Globus pallidus (tissue), 1 donor: Measurements from ENCODE around the gene KLHL21.
"Not testable (repeated sequence)": the region's sequence is repeated elsewhere in the genome, so short reads cannot be mapped to it uniquely, and the experiment has no call there.

ENCODE experiments used
- DNase-seq: peaks from one replicate; pipeline ENCODE4 v3.0.0-alpha.2; 2015; ENCODE audit warnings: low spot score

Gene KLHL21

GRCh38 chr1:6602669-6603237 is at the start of gene KLHL21:
KLHL21 (minus strand) TSS chr1:6602869; CDS start chr1:6602817, 52 bp downstream.
- DNase-seq, result peak; percentile 92

GRCh38 chr1:6651909-6652308 is 49.2 kb upstream of the KLHL21 start:
- no peak for DNase-seq

GRCh38 chr1:6648556-6648955 is 45.9 kb upstream of the KLHL21 start:
- DNase-seq, result no peak

GRCh38 chr1:6646499-6647148 is 44.0 kb upstream of the KLHL21 start:
- peak; percentile 45 for DNase-seq

- DNase-seq, result no peak
Observed at GRCh38 chr1:6645018-6645417, 42.3 kb upstream of the KLHL21 start.

GRCh38 chr1:6640867-6641266 is 38.2 kb upstream of the KLHL21 start:
- DNase-seq, result not testable (repeated sequence)

- DNase-seq, result peak; percentile 40
Observed at GRCh38 chr1:6638226-6638625, 35.6 kb upstream of the KLHL21 start.

- no peak for DNase-seq
Observed at GRCh38 chr1:6637770-6638169, 35.1 kb upstream of the KLHL21 start.

- not testable (repeated sequence) for DNase-seq
Observed at GRCh38 chr1:6636778-6637177, 34.1 kb upstream of the KLHL21 start.

- DNase-seq, result no peak
Observed at GRCh38 chr1:6635910-6636760, 33.5 kb upstream of the KLHL21 start.

GRCh38 chr1:6635161-6635909 is 32.7 kb upstream of the KLHL21 start:
- DNase-seq, result no peak

- no peak for DNase-seq
Observed at GRCh38 chr1:6634371-6635052, 31.8 kb upstream of the KLHL21 start.

- no peak for DNase-seq
Observed at GRCh38 chr1:6632588-6633514, 30.2 kb upstream of the KLHL21 start.

GRCh38 chr1:6631058-6631457 is 28.4 kb upstream of the KLHL21 start:
- no peak for DNase-seq

GRCh38 chr1:6630027-6630426 is 27.4 kb upstream of the KLHL21 start:
- DNase-seq, result no peak

GRCh38 chr1:6628971-6629479 is 26.4 kb upstream of the KLHL21 start:
- DNase-seq, result no peak

- no peak for DNase-seq
Observed at GRCh38 chr1:6627841-6628545, 25.3 kb upstream of the KLHL21 start.

- no peak for DNase-seq
Observed at GRCh38 chr1:6627031-6627430, 24.4 kb upstream of the KLHL21 start.

- no peak for DNase-seq
Observed at GRCh38 chr1:6625584-6626149, 23.0 kb upstream of the KLHL21 start.
